ENCODE results near the gene PASK.
A peak's percentile ranks its signal among the peaks of the same experiment; 100 is the strongest.

PASK gene

DNA sequence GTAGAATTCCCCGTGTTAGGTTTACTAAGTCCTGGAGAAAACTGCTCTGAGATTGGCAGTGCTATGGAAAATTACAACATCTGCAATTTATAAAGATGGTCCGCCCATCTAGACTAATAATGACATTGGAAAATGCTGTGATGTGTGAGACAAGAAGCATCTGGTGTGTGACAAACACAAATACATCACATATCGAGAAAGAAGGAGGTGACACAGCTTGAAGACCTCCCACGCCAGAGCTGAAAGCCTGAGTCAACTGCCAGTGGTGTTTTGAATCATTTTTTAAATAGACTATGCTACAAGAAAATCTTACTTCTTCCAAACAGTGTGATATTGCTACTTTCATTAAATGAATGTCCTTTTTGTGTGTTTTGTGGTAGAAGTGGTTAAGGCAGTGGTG, 30.6 kb upstream of the PASK start:
- DNase-seq = no peak

DNA sequence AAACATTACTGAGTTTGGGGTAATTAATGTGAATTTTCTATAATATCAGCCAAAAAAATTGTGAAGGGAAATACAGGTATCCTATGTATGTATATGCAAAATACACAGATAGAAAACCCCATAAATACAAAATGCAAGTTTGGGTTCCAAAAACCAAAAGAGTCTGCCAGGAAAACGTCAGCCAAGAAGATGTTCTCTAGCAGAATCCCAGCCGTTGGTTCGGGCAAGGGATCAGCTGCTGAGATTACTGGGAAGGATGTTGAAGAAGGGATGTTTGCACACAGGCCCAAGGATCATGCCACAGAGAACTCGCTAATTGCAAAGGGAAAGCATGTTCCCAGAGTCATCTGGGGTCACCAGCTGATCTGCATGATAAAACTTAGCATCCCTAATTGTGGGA, 29.7 kb upstream of the PASK start:
- no peak for DNase-seq

DNA sequence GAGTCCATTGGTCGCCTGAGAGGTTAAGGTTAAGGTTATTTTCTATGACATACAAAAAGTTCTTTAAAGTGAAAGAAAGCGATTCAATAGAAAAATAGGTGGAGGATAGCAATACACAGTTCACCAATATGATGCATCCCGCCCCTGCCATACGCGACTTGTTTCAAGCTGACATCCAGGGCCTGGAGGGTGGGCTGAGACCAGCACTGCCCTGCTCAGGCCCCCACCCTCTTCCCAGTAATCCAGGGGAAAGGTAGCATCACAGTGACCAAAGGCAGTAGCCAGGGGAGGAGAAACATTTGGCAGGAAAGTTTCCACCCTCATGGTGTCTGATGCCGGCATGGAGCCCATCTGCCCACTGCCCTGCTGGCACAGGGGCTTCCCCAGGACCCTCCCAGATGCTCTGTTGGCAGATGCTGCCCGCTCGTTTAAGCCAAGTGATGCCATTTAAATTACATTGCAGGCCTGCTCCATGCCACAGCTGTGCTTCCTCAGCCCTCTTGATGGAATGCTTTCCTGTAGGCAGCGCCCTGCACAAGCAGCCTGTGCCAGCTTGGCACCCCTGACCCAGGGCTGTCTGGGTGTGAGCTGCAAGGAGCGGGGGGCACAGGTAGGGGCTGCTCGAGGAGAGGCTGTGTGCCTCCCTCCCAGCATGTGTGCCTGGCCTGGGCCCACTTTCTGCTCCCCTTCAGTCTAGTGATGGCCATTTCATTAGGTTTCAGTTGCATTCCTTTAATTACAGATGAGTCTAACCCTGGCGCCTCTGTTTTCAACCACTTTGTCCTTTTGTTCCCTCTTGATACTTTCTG, 28.5 kb upstream of the PASK start:
- DNase-seq = no peak

DNA sequence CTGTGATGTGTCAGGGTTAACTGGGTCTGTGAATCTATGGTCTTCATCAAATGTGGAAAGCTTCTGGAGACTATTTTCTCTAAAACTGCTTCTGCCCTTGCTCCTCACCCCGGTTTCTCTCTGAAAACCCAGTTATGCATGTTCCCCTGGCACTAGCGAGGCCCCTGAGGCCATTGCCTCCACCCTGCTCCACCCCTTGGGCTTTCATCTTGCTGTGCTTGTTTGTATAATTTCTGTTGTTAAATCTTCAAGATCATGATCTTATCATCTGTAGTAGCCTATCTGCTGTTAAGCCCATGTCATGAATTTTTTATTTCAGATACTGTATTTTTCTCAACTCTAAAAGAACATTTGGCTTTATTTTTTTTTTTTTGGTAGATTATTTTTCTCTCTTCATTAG, 24.3 kb upstream of the PASK start:
- no peak for DNase-seq

DNA sequence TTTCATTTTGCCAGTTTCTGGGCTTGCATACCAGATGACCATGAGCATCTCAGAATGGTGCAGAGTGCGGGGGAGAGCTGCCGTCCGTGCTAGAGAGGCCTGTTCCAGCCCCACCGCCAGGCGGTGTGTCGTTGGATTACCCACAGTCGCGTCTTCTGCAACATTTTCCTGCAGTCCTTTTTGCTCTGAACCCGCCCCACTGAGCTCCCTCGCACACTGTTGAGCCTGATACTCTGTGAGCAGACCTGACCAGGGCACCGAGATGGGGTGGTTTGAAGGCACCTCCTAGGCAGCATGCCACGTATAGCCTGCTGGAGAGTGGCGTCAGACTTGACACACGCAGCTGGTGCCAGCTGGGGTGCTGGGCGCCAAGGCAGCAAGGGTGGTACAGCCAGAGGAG, 19.1 kb upstream of the PASK start:
- DNase-seq = no peak

DNA sequence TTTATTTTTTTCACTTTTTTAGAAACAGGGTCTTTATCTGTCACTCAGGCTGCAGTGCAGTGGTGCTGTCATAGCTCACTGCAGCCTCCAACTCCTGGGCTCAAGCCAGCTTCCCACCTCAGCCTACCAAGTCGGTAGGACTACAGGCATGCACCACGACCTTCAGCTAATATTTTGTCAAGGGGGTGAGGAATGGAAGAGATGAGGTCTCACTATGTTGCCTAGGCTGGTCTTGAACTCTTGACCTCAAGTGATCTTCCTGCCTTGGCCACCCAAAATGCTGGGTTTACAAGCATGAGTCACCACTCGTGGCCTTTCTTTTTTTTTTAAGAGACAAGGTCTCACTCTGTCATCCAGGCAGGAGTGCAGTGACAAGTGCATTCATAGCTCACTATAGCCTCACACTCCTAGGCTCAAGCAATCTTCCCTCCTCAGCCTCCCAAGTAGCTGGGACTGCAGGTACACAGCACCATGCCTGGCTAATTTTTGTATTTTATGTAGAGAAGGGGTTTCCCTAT, 14.4 kb upstream of the PASK start:
- DNase-seq = no peak

DNA sequence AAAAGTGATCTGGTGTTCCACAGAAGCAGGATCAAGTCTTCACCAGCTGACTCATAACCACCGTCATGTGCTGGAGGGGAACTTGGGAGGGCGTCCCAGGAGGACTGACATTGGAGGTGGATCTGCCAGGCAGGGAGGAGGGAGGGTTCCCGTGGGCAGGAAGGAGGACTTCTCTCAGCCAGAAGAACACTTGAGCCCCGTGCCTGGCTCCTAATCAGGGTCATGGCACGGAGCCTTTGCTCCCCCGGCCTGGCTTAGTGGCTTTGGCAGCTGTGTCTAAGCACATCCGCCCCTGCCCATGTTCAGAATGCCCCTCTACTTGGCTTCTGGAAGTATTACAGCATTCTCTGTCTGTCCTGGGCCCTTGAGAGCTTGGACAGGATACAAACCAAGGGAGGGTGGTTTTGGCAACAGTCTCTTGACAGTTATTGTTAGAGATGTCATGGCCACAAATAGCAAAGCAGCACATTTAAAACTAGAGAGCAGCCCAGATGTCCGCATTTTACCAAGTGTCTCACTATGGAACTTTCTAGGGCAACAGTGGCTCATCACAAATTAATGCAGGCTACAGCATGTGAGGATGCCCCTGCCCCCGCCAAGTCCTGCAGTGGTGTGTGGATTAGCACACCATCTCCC, 12.5 kb upstream of the PASK start:
- DNase-seq = no peak

DNA sequence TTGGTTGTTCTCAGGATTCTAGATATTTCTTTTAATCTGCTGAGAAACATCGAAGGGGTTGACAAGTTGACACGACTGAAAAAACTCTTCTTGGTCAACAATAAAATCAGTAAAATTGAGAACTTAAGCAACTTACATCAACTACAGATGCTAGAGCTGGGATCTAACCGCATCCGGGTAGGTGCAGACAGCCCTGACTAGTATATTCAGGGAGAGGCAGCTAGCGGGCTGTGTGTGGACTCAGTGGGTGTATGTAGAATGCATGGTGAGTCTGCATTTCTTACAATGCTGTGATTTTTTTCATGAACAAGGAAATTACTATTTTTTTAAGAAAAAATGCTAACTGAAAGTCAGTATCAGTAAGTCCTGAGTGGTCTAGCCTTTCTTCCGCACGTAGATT, 11.0 kb upstream of the PASK start:
- DNase-seq = no peak

DNA sequence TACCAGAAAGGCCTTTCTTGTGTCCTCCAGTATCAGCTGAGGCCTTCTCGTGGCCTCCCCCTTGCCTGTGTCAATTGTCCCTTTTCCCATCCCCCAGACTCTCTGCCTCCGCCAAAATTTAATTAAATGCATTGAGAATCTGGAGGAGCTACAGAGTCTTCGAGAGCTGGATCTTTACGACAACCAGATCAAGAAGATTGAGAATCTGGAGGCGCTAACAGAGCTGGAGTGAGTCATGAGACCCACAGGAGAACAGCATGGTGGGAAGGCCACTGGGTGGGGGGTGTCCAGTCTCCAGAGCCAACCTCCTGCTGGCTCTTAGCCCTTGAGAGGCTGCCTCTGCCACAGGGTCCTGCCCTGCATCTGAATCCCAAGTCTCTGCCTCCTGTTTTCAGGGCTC, 9.8 kb upstream of the PASK start:
- no peak for DNase-seq

DNA sequence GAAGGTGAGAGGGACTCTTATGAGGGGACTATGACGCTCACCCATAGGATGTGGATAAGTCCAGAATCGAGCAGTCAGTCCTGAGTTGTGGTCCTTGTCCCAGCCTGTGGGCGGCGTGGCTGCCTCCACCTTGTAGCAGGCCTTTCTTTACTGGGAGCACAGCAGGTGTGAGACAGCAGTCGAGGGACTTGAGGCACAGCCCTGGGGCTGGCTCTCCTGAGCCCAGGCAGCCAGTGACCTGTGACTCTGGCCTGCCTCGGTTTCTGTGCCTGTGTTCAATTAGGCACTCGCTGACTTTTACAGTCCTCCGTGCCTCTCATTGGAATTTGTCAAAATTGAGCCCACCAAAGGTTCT, 9.3 kb upstream of the PASK start:
- no peak for DNase-seq

DNA sequence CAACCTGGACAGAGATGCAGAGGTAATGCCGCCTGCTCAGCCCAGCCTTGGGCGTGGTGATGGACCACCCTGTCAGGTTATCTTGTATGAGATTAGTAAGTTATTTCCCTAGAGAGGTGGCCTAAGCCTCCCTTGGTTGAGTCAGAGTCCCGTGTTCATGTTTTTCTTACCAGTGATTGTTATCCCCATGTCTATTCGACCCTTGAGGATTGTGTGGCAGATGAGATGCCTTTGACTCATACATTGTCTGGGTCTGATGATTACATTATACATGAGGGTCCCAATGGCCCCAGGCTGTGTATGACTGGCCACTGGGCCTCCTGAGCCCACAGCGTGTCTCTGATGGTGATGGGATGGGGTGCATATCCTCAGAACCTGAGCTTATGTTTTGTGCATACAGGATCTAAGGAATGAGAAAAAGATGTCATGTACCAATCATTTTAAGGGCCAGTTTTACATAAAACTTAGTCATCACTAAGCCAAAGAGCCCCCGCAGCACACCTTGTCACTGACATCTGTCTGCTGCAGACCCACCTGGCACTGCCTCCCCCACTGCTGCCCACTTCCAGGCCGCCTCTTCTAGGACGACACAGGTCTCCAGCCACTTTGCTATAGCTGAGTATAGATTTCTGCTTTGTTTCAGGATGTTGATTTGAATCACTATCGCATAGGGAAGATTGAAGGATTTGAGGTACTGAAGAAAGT, 8.7 kb upstream of the PASK start:
- DNase-seq = no peak

DNA sequence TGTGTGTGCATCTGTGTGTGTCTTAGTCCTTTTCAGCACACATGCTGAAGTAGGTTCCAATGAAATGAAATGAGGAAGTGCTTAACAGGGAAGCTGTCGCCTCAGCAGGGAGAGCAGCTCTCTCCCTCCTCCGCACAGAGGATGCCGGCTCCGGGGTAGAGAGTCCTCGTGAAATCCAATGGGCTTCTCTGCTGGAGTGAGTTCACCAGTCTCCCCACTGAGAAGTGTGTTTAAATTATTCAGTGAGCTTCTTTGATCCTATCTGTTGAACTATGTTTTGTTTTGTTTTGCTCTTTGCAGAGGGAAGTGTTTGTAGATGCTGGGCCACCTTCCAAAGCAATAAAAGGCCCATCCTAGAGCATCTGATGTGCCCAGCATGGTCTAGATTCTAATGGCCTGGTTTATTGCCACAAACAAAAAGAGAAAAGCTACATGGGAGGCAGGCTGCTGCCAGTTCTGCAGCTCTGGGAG, 7.7 kb upstream of the PASK start:
- no peak for DNase-seq

DNA sequence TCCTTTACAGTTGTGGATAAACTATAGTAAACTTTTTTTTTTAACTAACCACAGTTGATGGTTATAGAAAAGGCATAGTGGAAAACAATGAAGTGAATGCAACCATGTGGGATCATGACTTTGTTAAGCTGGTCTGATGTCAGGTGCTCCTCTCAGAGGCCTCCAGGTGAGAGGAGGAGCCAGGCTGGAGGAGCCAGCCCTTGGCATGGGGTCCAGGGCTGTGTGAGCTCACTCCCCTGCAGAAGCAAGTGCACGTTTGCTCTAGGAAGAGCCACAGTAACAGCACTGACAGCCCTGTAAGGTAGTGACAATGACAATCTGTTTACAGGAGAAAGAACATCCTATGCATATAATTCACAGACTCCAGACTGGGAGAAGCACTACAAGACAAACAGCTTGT, 6.7 kb upstream of the PASK start:
- DNase-seq = no peak

DNA sequence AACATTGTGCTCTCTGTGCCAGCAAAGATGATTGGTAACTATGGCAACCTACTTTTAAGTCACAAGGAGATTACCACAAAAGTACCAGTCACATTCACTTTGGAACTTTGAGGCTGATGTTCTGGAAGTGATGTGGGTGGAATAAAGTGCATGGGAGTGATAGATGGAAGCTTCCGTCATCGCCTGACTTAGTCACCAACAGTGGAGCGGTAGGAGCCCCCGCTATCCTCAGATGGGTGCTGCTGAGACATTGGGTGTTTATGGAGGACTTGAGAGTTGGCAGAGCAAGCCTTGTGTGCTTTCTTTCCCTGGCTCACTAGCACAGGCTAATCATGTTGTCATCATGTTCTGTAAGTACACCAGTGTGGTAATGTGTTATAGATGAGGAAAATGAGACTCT, 5.6 kb upstream of the PASK start:
- no peak for DNase-seq

DNA sequence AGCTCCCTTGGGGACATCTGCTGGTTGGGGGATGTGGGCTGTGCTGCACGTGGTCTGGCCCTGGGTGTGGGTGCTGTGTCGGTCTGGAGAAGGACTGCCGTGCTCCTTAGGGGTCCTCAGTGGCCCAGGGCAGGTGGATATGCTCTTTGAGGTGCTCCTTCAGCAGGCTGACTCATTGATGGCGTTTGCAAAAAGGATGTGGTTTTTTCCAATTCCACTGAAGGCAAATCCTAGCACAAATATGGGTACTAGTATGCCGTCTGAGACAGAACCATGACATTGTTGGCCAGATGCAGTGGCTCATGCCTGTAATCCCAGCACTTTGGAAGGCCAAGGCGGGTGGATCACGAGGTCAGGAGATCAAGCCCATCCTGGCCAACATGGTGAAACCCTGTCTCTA, 4.3 kb upstream of the PASK start:
- DNase-seq = no peak

DNA sequence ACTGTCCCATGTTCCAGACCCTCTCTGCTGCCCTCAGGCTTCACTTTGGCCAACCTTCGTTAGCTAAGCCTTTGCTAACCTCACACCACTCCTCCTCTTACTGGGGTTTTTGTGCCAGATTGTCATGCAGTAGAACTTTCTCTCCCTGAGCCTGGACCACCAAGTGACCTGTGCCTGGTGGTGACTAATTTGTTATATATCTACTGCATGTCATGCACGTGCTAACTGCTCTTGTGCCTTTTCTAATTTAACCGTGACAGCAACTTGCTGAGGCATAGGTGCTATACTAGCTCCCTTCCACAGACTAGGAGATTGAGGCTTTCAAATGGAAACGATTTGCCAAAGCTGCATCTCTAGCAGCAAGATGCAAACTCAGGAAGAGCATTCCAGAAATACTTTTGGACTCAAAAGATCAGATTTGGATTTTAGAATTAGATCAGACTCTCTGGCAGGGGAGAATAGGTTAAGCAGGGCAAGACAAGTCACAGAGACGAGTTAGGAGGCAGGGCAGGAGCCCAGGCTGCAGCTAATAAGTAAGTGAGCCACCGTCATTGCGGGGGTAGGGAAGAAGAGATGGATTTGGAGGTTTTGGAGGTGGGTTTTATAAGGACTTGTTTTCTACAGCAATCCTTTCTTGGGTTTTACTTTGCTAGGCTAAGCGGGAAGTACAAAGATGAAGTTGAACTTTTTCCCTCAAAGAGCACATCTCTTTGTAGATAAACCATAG, 2.8 kb upstream of the PASK start:
- no peak for DNase-seq

DNA sequence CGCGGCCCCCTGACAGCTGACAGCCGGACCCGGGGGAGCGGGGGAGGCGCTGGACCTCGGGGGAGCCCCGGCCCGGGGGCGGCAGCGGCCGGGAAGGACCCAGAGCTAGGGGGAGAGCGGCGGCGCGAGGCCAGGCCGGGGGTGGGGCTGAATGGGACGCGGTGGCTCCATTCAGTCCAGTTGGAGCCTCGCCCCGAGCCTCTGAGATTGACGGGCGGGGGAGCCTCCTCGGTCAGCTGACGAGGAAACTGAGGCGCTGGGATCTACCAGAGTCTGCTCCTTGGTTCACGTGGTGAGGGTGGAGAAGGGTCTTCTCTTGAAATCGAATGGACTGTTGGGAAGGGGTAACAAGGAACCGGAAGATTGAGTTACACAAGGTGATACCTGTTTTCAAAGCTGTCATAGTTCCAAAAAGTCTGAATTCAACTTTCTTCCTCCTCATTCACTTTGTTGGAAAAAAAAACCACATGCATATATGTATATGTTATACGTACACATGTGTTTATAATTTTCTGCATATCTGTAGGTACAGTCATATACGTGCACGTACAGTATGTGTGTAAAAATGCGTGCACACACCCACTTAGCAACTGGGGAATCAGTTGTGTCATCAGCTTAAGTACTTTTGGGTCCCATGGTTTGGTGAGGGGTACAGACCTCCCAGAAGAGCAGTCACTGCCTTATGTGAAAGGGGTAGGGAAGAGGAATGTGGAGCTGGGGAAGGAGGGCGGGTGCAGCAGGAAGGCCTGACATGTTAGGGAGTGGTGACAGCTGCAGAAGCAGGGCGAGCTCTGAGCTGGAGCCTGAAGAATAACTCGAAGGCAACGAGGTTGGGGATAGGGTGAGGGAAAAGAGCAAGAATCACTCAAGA, 1.6 kb upstream of the PASK start:
- no peak for DNase-seq

DNA sequence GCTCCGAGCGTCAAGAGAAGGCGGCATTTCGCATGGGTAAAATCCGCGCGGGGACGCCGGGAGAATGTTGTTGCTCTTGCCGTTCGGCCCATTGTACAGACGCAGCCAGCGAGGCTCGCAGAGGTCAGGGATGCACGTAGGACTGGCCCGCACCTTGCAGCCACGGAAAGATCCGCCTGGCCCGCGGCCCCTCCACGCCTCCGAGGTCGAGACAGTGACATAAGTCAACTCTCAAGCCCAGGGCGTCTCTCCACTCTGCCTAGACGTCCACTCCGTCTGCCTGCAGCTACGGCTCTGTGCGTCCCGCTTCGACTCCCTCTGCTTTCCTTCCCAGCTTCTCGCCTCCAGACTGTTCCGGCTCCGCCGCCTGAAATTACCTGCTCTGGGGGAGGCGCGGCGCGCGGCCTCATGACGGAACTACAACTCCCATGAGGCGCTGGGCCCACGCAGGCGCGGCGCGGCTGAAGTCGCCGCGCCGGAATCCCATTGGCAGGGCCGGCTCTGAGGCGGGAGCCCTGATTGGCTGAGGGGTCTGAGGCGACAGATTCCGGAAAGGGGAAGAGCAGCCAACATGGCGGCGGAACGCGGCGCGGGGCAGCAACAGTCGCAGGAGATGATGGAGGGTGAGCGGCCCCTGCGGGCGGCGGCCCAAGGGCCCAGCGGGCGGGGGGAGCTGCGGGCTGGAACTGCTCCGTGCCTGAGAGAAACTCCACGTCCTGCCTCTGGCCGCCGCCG, 820 bp upstream of the PASK start, which contains the start of gene PPP1R7:
TSS of gene PPP1R7 (plus strand) at position 543 of the 735 bp plus-strand sequence. CDS start at position 572, 29 bp downstream.
- peak; percentile 93 for DNase-seq

DNA sequence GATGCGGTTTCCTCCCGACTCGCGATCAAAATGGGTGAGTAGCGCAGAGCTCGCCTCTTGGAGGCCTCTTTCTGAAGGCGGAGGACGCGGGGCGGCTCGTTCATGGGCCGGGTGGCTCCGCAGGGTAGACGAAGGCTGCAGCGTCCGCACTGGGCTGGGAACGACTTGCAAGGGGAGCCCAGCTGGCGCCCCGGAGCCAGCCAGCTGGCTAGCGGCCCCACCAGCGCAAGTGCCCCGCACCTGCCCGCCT, 328 bp upstream of the PASK start:
- no peak for DNase-seq

DNA sequence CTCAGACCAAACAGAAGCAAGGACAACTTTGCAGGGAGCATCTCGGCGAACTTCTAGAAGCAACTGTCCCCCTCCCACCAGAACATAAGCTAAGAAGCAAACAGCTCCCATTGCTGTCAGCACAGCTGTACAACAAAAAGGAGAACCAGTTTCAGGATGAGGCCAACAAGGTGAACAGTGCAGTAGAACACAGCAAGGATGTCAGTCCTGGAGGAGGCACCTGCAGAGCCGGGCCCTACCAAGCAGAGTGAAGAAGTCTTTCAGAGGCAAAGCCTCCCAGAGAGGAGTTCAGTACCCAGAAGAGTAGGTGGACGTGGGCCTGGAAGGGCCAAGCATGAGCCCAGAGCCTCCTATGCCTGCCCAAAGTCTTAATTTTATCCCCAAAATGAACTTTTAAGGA, 1.0 kb downstream of the PASK start:
- DNase-seq = no peak

DNA sequence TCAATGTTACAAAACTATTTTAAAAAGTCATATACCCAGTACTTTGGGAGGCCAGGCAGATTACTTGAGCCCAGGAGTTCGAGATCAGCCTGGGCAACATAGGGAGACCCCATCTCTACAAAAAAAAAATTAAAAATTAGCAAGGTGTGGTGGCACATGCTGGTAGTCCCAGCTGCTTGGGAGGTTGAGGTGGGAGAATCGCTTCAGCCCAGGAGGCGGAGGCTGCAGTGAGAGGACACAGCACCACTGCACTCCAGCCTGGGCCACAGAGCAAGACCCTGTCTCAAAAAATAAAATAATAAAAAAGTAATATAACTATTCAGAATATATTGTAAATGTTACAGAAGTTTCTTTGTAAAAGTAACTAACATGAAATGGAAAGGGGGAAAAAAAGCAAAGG, 1.9 kb downstream of the PASK start:
- DNase-seq = no peak

DNA sequence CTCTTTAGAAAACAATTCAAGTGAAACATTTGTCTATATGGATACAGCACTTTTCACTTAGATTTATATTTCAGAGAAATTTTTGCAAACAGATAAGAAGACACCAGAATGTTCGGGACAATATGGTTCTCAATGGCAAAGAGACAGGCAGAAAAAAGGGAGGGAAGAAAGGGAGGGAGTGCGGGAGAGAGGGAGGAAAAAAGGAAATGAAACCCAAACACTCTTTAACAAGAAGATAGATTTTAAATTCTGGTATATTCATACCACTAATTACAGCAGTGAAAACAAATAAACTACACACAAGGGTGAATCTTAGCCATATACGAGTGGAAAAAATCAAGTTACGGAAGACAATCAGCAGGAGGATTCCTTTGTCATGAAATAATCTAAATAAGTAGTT, 3.0 kb downstream of the PASK start:
- DNase-seq = no peak
